HTERT RPE-1 (cell line): ENCODE results near the gene TET2.
"Not testable (repeated sequence)": the region's sequence is repeated elsewhere in the genome, so short reads cannot be mapped to it uniquely, and the experiment has no call there.

Experiments
- in situ Hi-C: fragments of 300-500 bp; cut with MboI; formaldehyde crosslinking; loops from 4 replicates; pipeline ENCODE4 v1.14.3; 2020; ENCODE audit warnings: low sequenced_read_pairs

Gene TET2

DNA sequence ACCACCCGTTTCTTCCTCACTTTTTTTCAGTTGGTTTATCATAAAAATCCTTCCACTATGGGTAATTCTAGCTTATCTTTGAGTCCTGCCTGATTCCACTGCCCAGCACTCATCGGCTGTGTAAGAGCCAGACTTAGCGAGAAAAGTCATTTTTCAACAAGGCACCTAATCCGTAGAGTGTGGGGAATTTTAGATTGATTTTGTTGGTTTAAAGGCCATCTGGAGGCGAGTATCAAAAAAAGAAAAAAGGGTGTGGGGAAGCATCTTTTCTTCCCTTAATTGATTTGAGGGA, 134.4 kb downstream of the TET2 start:
- in situ Hi-C loops, result no loop called here

DNA sequence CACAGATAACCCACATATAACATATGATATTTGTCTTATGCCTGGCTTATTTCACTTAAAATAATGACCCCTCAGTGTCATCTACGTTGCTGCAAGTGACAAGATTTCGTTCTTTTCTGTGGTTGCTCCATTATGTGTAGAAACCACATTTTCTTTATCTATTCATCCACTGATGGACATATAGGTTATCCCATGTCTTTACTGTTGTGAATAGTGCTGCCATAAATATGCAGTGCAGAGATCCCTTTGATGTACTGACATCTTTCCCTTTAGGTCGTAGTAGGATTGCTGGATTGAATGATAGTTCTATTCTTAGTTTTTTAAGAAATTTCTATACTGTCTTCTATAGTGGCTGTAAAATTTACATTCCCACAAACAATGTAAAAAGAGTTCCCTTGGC, 135.8 kb downstream of the TET2 start:
- in situ Hi-C loops, result no loop called here

DNA sequence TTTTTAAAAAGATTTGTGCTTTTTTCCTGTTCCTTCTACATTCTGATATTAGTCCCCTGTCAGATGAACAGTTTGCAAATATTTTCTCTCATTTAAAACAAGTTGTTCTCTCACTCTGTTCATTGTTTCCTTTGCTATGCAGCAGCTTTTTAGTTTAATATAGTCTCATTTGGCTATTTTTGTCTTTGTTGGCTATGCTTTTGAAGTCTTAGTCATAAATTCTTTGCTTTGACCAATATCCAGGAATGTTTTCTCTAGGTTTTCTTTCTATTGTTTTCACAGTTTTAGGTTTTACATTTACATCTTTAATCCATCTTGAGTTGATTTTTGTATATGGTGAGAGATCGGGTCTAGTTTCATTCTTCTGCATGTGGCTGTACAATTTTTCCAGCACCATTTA, 136.8 kb downstream of the TET2 start:
- in situ Hi-C loops, result no loop called here

DNA sequence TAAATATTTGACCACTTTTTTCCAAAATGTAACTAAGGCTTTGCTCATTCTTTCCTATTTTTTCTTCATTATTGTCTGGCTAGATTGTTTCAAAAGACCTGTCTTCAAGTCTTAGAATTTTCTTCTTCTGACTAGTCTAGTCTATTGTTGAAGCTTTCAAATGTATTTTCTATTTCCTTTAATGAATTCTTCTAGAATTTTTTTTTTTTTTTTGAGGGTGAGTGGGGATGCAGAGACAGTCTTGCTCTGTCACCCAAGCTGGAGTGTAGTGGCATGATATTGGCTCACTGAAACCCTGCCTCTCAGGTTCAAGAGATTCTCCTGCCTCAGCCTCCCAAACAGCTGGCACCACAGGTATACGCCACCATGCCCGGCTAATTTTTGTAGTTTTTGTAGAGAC, 141.4 kb downstream of the TET2 start:
- in situ Hi-C loops, result no loop called here

DNA sequence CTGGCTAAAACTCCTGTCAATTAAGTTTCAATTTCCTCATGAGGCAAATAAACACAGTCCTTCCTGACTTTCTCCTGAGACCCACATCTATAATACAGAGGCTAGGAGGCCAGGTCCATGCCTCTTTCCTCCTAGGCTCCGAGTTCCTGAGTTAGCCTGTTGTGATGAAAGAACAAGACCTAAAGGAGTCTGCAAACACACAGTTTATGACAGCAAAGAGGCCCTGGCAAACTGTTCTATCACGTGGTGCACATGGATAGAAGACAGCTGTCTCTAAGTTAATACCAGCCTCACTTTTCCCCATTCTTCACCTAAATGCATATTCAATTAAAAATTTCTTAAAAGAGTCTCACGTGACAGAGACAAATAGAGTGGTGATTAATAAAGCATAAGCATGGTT, 145.2 kb downstream of the TET2 start:
- in situ Hi-C loops, result no loop called here

DNA sequence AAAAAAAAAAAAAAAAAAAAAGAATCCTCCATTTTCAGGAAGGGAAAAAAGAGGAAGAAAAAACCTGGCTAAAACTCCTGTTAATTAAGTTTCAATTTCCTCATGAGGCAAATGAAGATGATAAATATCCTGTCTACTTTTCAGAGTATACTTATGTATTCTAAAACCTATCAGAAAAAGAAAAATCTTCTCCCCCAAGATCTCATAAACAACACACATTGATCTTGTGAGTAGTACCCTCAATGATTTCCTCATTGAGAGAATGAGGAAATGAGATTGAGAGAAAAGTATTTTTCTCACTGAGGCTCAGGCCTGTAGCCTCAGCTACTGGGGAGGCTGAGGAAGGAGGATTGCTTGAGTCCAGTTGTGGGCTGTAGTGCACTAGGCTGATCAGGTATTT, 146.7 kb downstream of the TET2 start:
- in situ Hi-C loops, result no loop called here

DNA sequence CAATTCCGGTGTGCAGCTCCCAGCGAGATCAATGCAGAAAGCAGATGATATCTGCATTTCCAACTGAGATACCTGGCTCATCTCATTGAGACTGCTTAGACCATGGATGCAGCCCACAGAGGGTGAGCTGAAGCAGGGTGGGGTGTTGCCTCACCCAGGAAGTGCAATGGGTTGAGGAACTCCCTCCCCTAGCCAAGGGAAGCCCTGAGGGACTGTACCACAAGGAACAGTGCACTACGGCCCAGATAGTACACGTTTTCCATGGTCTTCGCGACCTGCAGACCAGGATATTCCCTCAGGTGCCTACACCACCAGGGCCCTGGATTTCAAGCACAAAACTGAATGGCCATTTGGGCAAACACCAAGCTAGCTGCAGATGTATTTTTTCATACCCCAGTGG, 150.0 kb downstream of the TET2 start:
- in situ Hi-C loops, result no loop called here

DNA sequence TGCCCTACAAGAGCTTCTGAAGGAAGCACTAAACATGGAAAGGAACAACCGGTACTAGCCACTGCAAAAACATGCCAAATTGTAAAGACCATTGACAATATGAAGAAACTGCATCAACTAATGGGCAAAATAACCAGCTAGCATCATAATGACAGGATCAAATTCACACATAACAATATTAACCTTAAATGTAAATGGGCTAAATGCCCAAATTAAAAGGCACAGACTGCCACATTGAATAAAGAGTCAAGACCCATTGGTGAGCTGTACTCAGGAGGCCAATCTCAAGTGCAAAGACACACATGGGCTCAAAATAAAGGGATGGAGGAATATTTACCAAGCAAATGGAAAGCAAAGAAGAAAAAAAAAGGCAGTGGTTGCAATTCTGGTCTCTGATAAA, 152.4 kb downstream of the TET2 start:
- in situ Hi-C loops, result not testable (repeated sequence)

DNA sequence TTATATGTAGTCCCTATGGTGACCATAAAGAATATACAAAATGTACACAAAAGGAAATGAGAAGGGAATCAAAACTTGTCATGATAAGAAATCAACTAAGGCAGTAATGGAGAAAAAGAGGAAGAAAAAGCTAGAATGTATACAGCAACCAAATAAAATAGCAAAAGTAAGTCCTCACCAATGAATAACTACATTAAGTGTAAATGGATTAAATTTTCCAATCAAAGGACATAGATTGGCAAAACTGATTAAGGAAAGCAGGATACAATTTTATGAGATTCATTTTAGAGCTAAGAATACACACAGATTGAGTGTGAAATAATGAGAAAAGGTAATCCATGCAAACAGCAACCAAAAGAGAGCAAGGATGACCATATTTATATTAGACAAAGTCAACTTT, 157.4 kb downstream of the TET2 start:
- in situ Hi-C loops, result no loop called here

DNA sequence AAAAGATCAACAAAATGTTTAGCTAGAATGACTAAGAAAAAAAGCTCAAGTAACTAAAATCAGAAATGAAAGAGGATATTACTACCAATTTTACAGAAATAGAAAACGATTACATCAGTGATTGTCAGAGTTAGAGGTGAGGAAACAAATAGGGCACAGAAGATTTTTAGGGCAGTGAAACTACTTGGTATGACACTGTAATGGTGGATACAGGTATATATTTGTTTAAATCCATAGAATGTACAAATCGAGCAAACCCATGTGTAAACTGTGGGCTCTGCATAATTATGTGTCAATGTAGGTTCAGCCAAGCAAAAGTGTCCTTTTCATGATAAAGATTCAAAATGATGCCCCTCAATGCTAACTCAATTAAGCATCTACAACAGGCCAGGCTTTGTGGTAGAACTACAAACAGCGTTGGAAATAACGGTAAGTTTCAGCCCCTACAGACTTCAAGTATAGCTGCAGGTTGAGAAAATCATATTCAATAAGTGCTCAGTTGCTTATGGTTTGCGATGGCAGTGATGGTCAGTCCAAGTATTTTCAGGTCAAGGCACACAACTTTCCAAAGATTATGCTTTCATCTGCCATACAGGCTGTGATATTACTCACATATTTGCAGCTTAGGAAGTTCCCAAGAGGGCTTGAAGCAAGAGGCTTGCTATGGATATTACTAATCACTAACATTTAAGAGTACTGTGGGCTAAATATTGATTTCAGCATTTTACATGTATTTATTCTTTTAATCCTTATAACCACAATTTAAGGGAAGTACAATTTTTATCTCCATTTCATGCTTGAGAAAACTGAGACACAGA, 158.6 kb downstream of the TET2 start:
- in situ Hi-C loops, result no loop called here

DNA sequence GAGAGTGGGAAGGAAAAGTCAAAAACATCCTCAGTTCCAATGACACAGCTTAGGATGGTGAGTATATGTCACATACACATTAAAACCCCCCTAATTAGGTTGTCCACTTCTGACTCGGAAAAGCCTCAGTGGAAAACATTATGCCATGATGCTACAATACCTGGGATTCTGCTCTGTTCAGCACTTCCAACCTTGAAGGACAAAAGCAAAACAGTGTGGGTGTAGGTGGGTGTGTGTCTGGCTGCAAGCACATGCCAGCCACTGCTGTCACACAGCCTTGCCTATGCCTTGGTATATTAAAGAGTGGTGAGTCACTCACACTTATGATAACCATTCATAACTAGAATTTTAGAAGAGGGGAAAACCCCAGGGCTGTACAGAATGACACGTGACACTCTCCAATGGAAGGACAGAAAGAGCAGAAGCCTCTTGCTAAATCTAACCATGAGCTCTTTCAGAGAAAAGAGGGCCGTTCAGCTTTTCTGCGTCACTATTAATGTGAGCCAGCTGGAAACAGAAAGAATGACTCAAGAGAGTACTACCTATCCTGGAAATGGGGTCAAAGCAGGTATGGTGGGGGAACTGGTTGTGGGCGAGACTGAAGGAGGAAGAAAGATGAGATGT, 159.6 kb downstream of the TET2 start:
- in situ Hi-C loops, result no loop called here

DNA sequence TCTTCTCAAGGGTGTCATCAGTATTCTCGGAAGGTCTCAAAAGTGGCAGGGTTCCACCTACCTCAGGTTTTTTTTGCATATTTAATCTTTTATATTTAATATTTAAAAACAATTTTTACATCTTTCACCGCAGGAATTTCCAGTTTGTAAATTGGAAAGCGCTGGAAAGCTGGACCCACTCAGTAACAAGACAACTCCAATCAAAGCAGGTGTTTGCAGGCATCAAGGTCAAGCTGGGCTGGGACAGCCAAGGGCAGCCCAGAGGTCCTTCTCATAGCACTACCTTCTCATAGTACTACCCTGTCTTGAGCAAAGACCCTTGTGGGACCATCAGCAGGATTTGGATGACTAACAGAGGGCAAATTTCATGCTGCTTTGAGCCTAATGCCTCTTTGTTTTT, 160.1 kb downstream of the TET2 start:
- in situ Hi-C loops, result no loop called here

DNA sequence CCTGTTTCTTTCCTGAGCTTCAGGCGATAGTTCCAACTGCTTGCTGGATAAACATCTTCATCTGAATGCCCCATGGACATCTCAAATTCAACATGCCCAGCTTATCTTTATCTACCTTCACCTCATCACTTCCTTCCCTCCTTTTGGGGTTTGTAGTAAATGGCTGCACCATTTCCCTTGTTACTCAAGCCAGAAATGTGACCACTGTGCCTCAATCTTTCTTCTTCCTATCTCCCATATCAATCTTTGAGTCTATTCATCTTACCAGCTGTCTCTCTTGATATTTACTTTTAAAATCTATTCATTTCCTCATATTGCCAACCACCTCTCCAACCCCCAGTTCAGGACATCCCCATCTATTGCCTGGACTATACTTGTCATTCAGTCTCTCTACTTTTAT, 171.8 kb downstream of the TET2 start:
- in situ Hi-C loops, result no loop called here

DNA sequence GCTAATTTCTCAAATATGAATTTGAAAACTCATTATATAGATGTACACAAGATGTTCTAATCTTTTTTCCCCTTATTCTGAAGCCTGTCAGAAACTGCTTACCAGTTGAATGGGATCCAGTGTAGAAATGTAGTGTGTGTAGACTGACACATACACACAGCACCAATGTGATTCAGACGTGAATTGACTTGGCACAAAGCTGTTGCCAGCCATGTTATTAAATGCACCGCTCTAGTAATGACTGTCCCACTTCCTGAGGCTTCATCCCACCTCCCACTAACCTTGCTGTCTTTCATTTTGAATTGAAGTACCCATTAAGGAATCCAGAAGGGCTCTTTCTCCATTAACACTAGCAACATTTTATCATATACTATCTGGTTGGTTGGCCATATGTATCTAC, 180.5 kb downstream of the TET2 start:
- in situ Hi-C loops, result no loop called here

DNA sequence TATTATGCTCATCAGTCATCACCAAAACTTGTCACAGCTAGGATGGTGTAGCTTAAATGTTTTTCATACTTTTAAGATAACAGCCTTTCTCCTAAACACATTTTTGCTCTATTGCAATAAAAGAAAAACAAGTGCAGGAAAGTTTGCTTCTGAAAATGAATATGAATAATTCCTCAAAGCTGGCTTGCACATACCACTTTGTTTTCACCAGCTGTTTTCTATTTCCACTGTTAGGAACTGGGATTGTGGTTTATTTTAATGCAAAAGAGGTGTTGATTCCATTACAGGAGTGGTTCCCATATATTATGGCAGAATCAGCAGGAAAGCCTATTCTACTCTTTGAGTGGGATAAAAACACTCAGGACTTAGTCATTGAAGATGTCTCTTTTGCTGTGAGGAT, 181.3 kb downstream of the TET2 start:
- in situ Hi-C loops, result no loop called here

DNA sequence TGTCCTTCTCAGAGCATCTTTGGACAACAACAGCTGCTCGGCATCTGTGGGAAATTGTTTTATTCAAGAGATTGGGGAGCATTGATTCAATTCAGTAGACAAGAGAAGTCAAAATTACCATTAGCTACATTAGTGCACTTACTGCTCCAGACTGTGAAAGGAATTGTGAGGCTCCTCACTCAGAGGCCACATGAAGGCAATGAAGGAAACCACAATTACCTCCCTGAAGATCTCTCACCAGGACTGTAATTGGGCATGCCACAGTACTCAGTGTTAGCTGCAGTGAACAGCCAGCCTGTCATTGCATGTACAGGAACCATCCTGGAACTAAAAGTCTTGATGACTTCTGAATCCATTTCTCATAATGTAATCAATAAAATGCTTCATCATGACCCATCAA, 182.4 kb downstream of the TET2 start:
- in situ Hi-C loops, result no loop called here
